K562 (cell line): ENCODE measurements around the gene LMNA. TPM values are rescaled to one million over a fixed set of nuclear protein-coding genes. Genes with fewer than 3 reads are reported as not detected.

ENCODE experiments used
- CCAR2 ChIP-seq: fragments of 200-400 bp; formaldehyde crosslinking; IDR thresholded peaks from 2 replicates; pipeline ENCODE4 v1.6.1; 2017; ENCODE audit warnings: mild to moderate bottlenecking, low read depth, low read length
- CHD4 ChIP-seq: fragments of 200-600 bp; sonication (generic); IDR thresholded peaks from 3 replicates; pipeline ENCODE4 v1.6.1; 2012; ENCODE audit warnings: low read depth, mild to moderate bottlenecking, mixed read lengths, low read length, inconsistent platforms; ENCODE audit not compliant: insufficient read depth, insufficient replicate concordance, poor library complexity, severe bottlenecking
- FIP1L1 ChIP-seq: fragments of 200-400 bp; formaldehyde crosslinking; IDR thresholded peaks from 2 replicates; pipeline ENCODE4 v1.6.1; 2018; ENCODE audit warnings: mild to moderate bottlenecking, low read depth, low read length; ENCODE audit not compliant: poor library complexity, severe bottlenecking
- HEY1 ChIP-seq: fragments of 250-450 bp; sonication (Bioruptor Pico); IDR thresholded peaks from 2 replicates; pipeline ENCODE4 v1.5.0; 2020; ENCODE audit warnings: mild to moderate bottlenecking, moderate library complexity, borderline replicate concordance
- HNRNPH1 ChIP-seq: fragments of 200-400 bp; formaldehyde crosslinking; optimal IDR thresholded peaks from 2 replicates; pipeline ENCODE3; 2017; ENCODE audit warnings: low read depth, mild to moderate bottlenecking, low read length, moderate library complexity
- JUNB ChIP-seq: fragments of 450-650 bp; formaldehyde crosslinking; conservative IDR thresholded peaks from 2 replicates; pipeline ENCODE4 v1.4.0; 2020; ENCODE audit warnings: mild to moderate bottlenecking
- MAFK ChIP-seq: IDR thresholded peaks from 2 replicates; pipeline ENCODE4 v1.6.1; 2011; ENCODE audit warnings: low read length, improper control_type of control experiment
- NCOR1 ChIP-seq: fragments of 450-650 bp; IDR thresholded peaks from 2 replicates; pipeline ENCODE4 v1.6.1; 2016; ENCODE audit warnings: mild to moderate bottlenecking, moderate library complexity
- SIX5 ChIP-seq, 2 experiments: IDR thresholded peaks; 2 replicates each; pipeline ENCODE4 v1.6.1; 2011; ENCODE audit warnings: low read length in 2 of 2, borderline replicate concordance in 1 of 2, low read depth in 1 of 2, mild to moderate bottlenecking in 1 of 2, moderate library complexity in 1 of 2; ENCODE audit not compliant: insufficient read depth in 1 of 2
- SMARCB1 ChIP-seq: IDR thresholded peaks from 2 replicates; pipeline ENCODE4 v1.6.1; 2011; ENCODE audit warnings: improper control_type of control experiment, low read depth; ENCODE audit not compliant: insufficient read length
- STAT5A ChIP-seq: IDR thresholded peaks from 2 replicates; pipeline ENCODE4 v1.6.1; 2012; ENCODE audit warnings: low read length, inconsistent platforms, borderline replicate concordance
- TSC22D4 ChIP-seq: fragments of 450-650 bp; IDR thresholded peaks from 2 replicates; pipeline ENCODE4 v1.6.1; 2016; ENCODE audit warnings: missing genetic modification characterization, missing biosample characterization, control low read depth
- ZNF165 ChIP-seq: fragments of 250-450 bp; sonication (Bioruptor Pico); IDR thresholded peaks from 2 replicates; pipeline ENCODE4 v1.4.0; 2020; ENCODE audit warnings: borderline replicate concordance
- ZNF175 ChIP-seq: fragments of 200-800 bp; sonication (Bioruptor generic); IDR thresholded peaks from 2 replicates; pipeline ENCODE4 v1.6.1; 2016; ENCODE audit warnings: low read depth, mild to moderate bottlenecking, missing genetic modification characterization, missing compliant biosample characterization
- ZNF212 ChIP-seq: fragments of 450-650 bp; formaldehyde crosslinking; IDR thresholded peaks from 2 replicates; pipeline ENCODE4 v1.4.0; 2020; ENCODE audit warnings: mild to moderate bottlenecking
- ZNF311 ChIP-seq: fragments of 250-450 bp; sonication (Bioruptor Pico); IDR thresholded peaks from 2 replicates; pipeline ENCODE4 v1.4.0; 2020; ENCODE audit warnings: mild to moderate bottlenecking, moderate library complexity
- polyA plus RNA-seq, 8 experiments: library from polyadenylated mRNA; depleted of rRNA in 4 of 8; stranded (reverse) in 5 of 8; unstranded in 3 of 8; fragments of >200 nt; fragmentation: Nextera tagmentation in 2 of 8; fragmentation: Illumina TruSeq in 1 of 8; extraction: Ambion mirVana in 2 of 8; extraction: Trizol in 1 of 8; gene quantifications; 2 replicates each; pipeline versions ENCODE4 v1.2.1 to v1.2.3, GENCODE V29; 2011 to 2014; ENCODE audit warnings: inconsistent platforms in 1 of 8, missing spikeins in 1 of 8
- total RNA-seq, 7 experiments: library from RNA; depleted of rRNA in 6 of 7; stranded (reverse); fragments of >200 nt in 6 of 7; fragmentation: Illumina TruSeq in 2 of 7; extraction: Trizol in 2 of 7; gene quantifications; 2 replicates each; pipeline versions ENCODE4 v1.2.1 to v1.2.3, GENCODE V29; 2011 to 2021; ENCODE audit warnings: low replicate concordance in 1 of 7
- TF ChIP-seq, protein P1 (sequence below): fragments of 250-450 bp; sonication (Bioruptor Pico); IDR thresholded peaks from 2 replicates; pipeline ENCODE4 v1.5.0; 2021; ENCODE audit warnings: mild to moderate bottlenecking, borderline replicate concordance
- TF ChIP-seq, protein P2 (sequence below): fragments of 450-650 bp; formaldehyde crosslinking; IDR thresholded peaks from 2 replicates; pipeline ENCODE4 v1.4.0; 2020; ENCODE audit warnings: mild to moderate bottlenecking, moderate library complexity
- TF ChIP-seq, protein P3 (sequence below): fragments of 450-650 bp; formaldehyde crosslinking; IDR thresholded peaks from 2 replicates; pipeline ENCODE4 v1.4.0; 2020; ENCODE audit warnings: mild to moderate bottlenecking
- TF ChIP-seq, protein P4 (sequence below): sonication (generic); formaldehyde crosslinking; IDR thresholded peaks from 2 replicates; pipeline ENCODE4 v1.8.0; 2022; ENCODE audit warnings: missing genetic modification reagents, mild to moderate bottlenecking, borderline replicate concordance

The LMNA gene
- total and polyA plus RNA-seq, 9 of the 15 experiments (the other 6 are each of a cell fraction or from before 2014, with no cell fraction given), result 1.00 to 347 (median 88.2) TPM

DNA sequence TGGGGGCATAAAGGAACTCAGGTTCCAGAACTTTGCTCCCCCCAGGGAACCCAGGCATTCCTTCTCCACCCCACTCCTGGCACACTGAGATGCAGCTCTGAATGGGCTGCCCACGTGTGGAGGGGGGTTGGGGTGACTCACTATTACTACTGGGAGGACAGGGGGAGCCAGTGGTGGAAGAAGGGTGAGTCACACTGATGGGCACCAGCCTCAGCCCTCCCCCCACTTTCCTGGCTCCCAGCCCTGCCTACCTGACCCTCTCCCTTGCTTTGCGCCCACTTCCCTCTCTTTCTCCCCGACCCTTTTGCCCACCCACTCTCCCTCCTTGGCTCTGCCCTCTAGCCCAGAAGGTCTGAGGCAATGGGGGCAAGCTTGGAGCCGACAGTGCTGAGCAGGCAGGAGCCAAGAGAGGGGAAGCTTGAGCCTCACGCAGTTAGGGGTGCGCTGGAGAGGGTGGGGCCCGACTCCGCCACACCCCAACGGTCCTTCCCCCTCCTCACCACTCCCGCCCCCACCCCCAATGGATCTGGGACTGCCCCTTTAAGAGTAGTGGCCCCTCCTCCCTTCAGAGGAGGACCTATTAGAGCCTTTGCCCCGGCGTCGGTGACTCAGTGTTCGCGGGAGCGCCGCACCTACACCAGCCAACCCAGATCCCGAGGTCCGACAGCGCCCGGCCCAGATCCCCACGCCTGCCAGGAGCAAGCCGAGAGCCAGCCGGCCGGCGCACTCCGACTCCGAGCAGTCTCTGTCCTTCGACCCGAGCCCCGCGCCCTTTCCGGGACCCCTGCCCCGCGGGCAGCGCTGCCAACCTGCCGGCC is at the start of gene LMNA (continued):
- TF ChIP-seq, protein P1, sequence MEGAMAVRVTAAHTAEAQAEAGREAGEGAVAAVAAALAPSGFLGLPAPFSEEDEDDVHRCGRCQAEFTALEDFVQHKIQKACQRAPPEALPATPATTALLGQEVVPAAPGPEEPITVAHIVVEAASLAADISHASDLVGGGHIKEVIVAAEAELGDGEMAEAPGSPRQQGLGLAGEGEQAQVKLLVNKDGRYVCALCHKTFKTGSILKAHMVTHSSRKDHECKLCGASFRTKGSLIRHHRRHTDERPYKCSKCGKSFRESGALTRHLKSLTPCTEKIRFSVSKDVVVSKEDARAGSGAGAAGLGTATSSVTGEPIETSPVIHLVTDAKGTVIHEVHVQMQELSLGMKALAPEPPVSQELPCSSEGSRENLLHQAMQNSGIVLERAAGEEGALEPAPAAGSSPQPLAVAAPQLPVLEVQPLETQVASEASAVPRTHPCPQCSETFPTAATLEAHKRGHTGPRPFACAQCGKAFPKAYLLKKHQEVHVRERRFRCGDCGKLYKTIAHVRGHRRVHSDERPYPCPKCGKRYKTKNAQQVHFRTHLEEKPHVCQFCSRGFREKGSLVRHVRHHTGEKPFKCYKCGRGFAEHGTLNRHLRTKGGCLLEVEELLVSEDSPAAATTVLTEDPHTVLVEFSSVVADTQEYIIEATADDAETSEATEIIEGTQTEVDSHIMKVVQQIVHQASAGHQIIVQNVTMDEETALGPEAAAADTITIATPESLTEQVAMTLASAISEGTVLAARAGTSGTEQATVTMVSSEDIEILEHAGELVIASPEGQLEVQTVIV (CRISPR knock-in tag), result no peak
- TF ChIP-seq CHD4 (no peak), CCAR2 (no peak), ZNF212 (no peak), SMARCB1 (no peak), HEY1 (CRISPR knock-in tag) (no peak), SIX5 (IDR thresholded peaks at IDR 0.05; ENCODE audit: borderline replicate concordance in 1 of 2, insufficient read depth in 1 of 2, low read depth in 1 of 2, low read length in 2 of 2) (no peak), ZNF311 (CRISPR knock-in tag) (no peak), HNRNPH1 (no peak), TSC22D4 (no peak), FIP1L1 (peak; percentile 55), JUNB (peak; percentile 94), MAFK (no peak), ZNF175 (CRISPR knock-in tag) (no peak), ZNF165 (CRISPR knock-in tag) (no peak), STAT5A (no peak), NCOR1 (no peak; the same call in 1 of the 2 replicates)
- TF ChIP-seq, protein P2, sequence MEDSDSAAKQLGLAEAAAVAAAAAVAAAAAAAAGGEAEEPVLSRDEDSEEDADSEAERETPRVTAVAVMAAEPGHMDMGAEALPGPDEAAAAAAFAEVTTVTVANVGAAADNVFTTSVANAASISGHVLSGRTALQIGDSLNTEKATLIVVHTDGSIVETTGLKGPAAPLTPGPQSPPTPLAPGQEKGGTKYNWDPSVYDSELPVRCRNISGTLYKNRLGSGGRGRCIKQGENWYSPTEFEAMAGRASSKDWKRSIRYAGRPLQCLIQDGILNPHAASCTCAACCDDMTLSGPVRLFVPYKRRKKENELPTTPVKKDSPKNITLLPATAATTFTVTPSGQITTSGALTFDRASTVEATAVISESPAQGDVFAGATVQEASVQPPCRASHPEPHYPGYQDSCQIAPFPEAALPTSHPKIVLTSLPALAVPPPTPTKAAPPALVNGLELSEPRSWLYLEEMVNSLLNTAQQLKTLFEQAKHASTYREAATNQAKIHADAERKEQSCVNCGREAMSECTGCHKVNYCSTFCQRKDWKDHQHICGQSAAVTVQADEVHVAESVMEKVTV, result no peak
- TF ChIP-seq, protein P3, sequence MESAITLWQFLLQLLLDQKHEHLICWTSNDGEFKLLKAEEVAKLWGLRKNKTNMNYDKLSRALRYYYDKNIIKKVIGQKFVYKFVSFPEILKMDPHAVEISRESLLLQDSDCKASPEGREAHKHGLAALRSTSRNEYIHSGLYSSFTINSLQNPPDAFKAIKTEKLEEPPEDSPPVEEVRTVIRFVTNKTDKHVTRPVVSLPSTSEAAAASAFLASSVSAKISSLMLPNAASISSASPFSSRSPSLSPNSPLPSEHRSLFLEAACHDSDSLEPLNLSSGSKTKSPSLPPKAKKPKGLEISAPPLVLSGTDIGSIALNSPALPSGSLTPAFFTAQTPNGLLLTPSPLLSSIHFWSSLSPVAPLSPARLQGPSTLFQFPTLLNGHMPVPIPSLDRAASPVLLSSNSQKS (CRISPR knock-in tag), result no peak
- TF ChIP-seq, protein P4, sequence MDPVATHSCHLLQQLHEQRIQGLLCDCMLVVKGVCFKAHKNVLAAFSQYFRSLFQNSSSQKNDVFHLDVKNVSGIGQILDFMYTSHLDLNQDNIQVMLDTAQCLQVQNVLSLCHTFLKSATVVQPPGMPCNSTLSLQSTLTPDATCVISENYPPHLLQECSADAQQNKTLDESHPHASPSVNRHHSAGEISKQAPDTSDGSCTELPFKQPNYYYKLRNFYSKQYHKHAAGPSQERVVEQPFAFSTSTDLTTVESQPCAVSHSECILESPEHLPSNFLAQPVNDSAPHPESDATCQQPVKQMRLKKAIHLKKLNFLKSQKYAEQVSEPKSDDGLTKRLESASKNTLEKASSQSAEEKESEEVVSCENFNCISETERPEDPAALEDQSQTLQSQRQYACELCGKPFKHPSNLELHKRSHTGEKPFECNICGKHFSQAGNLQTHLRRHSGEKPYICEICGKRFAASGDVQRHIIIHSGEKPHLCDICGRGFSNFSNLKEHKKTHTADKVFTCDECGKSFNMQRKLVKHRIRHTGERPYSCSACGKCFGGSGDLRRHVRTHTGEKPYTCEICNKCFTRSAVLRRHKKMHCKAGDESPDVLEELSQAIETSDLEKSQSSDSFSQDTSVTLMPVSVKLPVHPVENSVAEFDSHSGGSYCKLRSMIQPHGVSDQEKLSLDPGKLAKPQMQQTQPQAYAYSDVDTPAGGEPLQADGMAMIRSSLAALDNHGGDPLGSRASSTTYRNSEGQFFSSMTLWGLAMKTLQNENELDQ, result no peak
